ENCODE results near the gene MBOAT1. TPM values are rescaled to one million over a fixed set of nuclear protein-coding genes. Genes with fewer than 3 reads are reported as not detected.

MBOAT1 gene
- total RNA-seq, 2 experiments from 2014 or later, result not detected

DNA sequence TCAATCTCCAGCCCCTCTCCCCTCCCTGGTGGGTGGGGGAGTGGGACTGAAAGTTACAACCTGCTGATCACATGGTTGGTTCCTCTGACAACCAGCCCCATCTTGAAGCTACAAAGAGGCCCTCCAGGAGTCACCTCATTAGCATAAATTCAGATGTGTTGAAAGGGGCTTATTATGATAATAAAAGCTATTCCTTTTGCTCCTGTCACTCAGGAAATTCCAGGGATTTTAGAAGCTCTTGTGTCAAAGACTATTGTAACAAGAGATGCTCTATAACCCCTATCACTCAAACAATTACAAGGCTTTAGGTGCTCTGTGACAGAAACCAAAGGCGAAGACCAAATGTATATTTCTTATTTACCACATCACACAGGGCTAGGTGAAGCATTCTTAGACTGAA is 30.1 kb upstream of the MBOAT1 start:
- BruUV-seq (replicated peaks), result no TSS peak
- Histone ChIP-seq H3K79me2 (ENCODE audit: insufficient read depth, low read depth, low read length) (no peaks in the 10 kb centered on the region), H3K9me3 (ENCODE audit: low read length) (no peaks in the 10 kb centered on the region), H3K36me3 (ENCODE audit: insufficient read depth, low read length) (no peaks in the 10 kb centered on the region), H3K4me1 (ENCODE audit: insufficient read depth, low read length, poor library complexity, severe bottlenecking) (no peaks in the 10 kb centered on the region), H4K20me1 (ENCODE audit: insufficient read depth, low read length) (no peaks in the 10 kb centered on the region), H2AFZ (ENCODE audit: low read length) (no peak overlapping the region), H3K27ac (ENCODE audit: low read depth, low read length, poor library complexity, severe bottlenecking) (no peak overlapping the region), H3K4me2 (ENCODE audit: low read length) (no peak overlapping the region), H3K9me2 (ENCODE audit: insufficient read depth, low read length) (no peaks in the 10 kb centered on the region), H3K4me3 (ENCODE audit: low read depth, low read length, poor library complexity, severe bottlenecking) (no peak overlapping the region)
- no peak for DNase-seq (ENCODE audit: low spot score)
- ChIA-PET POLR2A (interaction anchor here (0.9 kb wide), 1 partner anchor 12 kb away, joined by 3 read pairs; no protein-coding TSS in a partner anchor), CTCF (ENCODE audit: unreplicated experiment) (no interaction called here)
- intact Hi-C loops (cut with micrococcal nuclease; ENCODE audit: unreplicated experiment), result no loop called here
- TF ChIP-seq EZH2phosphoT487 (IDR thresholded peaks at IDR 0.05; ENCODE audit: borderline replicate concordance, low read depth, low read length), result no peak
- TF ChIP-seq, protein P1, sequence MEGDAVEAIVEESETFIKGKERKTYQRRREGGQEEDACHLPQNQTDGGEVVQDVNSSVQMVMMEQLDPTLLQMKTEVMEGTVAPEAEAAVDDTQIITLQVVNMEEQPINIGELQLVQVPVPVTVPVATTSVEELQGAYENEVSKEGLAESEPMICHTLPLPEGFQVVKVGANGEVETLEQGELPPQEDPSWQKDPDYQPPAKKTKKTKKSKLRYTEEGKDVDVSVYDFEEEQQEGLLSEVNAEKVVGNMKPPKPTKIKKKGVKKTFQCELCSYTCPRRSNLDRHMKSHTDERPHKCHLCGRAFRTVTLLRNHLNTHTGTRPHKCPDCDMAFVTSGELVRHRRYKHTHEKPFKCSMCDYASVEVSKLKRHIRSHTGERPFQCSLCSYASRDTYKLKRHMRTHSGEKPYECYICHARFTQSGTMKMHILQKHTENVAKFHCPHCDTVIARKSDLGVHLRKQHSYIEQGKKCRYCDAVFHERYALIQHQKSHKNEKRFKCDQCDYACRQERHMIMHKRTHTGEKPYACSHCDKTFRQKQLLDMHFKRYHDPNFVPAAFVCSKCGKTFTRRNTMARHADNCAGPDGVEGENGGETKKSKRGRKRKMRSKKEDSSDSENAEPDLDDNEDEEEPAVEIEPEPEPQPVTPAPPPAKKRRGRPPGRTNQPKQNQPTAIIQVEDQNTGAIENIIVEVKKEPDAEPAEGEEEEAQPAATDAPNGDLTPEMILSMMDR (conservative IDR thresholded peaks at IDR 0.05; ENCODE audit: low read length), result no peak

DNA sequence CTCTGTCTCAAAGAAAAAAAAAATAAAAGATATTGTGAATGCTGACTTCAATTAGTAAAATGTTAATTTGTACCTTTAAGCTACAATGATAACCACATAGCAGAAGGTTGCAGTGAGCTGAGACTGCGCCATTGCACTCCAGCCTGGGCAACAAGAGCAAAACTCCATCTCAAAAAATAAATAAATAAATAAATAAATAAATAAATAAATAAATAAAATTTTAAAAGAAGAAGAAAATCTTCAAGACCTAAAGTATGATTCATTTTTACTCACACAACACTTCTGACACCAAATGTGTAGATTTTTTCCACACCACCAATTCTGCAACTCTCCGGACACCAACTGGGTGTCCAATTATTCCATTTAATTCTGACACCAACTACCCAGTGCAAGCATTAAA is 28.8 kb upstream of the MBOAT1 start:
- no peaks in the 10 kb centered on the region for H3K4me1 ChIP-seq (ENCODE audit: insufficient read depth, low read length, poor library complexity, severe bottlenecking)
- H3K36me3 ChIP-seq (ENCODE audit: insufficient read depth, low read length), result no peaks in the 10 kb centered on the region
- no peak overlapping the region for H3K4me2 ChIP-seq (ENCODE audit: low read length)
- intact Hi-C loops (cut with micrococcal nuclease; ENCODE audit: unreplicated experiment), result no loop called here
- no peak overlapping the region for H3K27ac ChIP-seq (ENCODE audit: low read depth, low read length, poor library complexity, severe bottlenecking)
- DNase-seq (ENCODE audit: low spot score), result no peak
- TF ChIP-seq, protein P1 (conservative IDR thresholded peaks at IDR 0.05; ENCODE audit: low read length), result no peak
- TF ChIP-seq EZH2phosphoT487 (IDR thresholded peaks at IDR 0.05; ENCODE audit: borderline replicate concordance, low read depth, low read length), result no peak
- no TSS peak for BruUV-seq (replicated peaks)
- no peaks in the 10 kb centered on the region for H3K9me3 ChIP-seq (ENCODE audit: low read length)
- ChIA-PET POLR2A (interaction anchor here (0.6 kb wide), 1 partner anchor 1057 kb away, joined by 3 read pairs; no protein-coding TSS in a partner anchor), CTCF (ENCODE audit: unreplicated experiment) (no interaction called here)
- H2AFZ ChIP-seq (ENCODE audit: low read length), result no peak overlapping the region
- H4K20me1 ChIP-seq (ENCODE audit: insufficient read depth, low read length), result no peaks in the 10 kb centered on the region
- no peaks in the 10 kb centered on the region for H3K9me2 ChIP-seq (ENCODE audit: insufficient read depth, low read length)
- H3K4me3 ChIP-seq (ENCODE audit: low read depth, low read length, poor library complexity, severe bottlenecking), result no peak overlapping the region
- no peaks in the 10 kb centered on the region for H3K79me2 ChIP-seq (ENCODE audit: insufficient read depth, low read depth, low read length)

DNA sequence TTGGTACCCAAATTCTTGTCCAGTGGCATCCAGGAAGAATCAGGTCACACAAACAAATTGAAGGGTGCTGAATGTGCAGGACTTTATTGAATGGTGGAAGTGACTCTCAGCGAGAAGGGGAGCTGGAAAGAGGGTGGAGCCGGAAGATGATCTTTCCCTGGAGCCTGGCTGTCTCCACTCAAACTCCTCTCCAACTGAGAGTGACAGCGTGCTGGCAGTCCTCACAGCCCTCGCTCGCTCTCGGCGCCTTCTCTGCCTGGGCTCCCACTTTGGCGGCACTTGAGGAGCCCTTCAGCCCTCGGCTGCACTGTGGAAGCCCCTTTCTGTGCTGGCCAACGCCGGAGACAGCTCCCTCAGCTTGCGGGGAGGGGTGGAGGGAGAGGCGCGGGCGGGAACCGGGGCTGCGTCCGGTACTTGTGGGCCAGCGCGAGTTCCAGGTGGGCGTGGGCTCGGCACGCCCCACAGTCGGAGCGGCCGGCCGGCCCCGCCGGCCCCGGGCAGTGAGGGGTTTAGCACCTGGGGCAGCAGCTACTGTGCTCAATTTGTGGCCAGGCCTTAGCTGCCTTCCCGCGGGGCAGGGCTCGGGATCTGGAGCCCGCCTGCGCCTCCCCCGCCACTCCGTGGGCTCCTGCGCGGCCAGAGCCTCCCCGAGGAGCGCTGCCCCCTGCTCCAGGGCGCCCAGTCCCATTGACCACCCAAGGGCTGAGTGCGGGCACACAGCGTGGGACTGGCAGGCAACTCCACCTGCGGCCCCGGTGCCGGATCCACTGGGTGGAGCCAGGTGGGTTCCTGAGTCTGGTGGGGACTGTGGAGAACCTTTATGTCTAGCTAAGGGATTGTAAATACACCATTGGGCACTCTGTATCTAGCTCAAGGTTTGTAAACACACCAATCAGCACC is 26.7 kb upstream of the MBOAT1 start:
- H3K9me2 ChIP-seq (ENCODE audit: insufficient read depth, low read length), result no peaks in the 10 kb centered on the region
- H3K27ac ChIP-seq (ENCODE audit: low read depth, low read length, poor library complexity, severe bottlenecking), result no peak overlapping the region
- no peaks in the 10 kb centered on the region for H3K79me2 ChIP-seq (ENCODE audit: insufficient read depth, low read depth, low read length)
- H3K36me3 ChIP-seq (ENCODE audit: insufficient read depth, low read length), result no peaks in the 10 kb centered on the region
- ChIA-PET CTCF (ENCODE audit: unreplicated experiment) (no interaction called here), POLR2A (no interaction called here)
- TF ChIP-seq, protein P1 (conservative IDR thresholded peaks at IDR 0.05; ENCODE audit: low read length), result no peak
- no peak for TF ChIP-seq EZH2phosphoT487 (IDR thresholded peaks at IDR 0.05; ENCODE audit: borderline replicate concordance, low read depth, low read length)
- BruUV-seq (replicated peaks), result no TSS peak
- H3K4me3 ChIP-seq (ENCODE audit: low read depth, low read length, poor library complexity, severe bottlenecking), result no peak overlapping the region
- H2AFZ ChIP-seq (ENCODE audit: low read length), result no peak overlapping the region
- H3K4me2 ChIP-seq (ENCODE audit: low read length), result no peak overlapping the region
- H3K9me3 ChIP-seq (ENCODE audit: low read length), result no peaks in the 10 kb centered on the region
- H4K20me1 ChIP-seq (ENCODE audit: insufficient read depth, low read length), result no peaks in the 10 kb centered on the region
- no peak for DNase-seq (ENCODE audit: low spot score)
- intact Hi-C loops (cut with micrococcal nuclease; ENCODE audit: unreplicated experiment), result no loop called here
- no peaks in the 10 kb centered on the region for H3K4me1 ChIP-seq (ENCODE audit: insufficient read depth, low read length, poor library complexity, severe bottlenecking)
